ENCODE results near the gene IRX4.

The IRX4 gene

DNA sequence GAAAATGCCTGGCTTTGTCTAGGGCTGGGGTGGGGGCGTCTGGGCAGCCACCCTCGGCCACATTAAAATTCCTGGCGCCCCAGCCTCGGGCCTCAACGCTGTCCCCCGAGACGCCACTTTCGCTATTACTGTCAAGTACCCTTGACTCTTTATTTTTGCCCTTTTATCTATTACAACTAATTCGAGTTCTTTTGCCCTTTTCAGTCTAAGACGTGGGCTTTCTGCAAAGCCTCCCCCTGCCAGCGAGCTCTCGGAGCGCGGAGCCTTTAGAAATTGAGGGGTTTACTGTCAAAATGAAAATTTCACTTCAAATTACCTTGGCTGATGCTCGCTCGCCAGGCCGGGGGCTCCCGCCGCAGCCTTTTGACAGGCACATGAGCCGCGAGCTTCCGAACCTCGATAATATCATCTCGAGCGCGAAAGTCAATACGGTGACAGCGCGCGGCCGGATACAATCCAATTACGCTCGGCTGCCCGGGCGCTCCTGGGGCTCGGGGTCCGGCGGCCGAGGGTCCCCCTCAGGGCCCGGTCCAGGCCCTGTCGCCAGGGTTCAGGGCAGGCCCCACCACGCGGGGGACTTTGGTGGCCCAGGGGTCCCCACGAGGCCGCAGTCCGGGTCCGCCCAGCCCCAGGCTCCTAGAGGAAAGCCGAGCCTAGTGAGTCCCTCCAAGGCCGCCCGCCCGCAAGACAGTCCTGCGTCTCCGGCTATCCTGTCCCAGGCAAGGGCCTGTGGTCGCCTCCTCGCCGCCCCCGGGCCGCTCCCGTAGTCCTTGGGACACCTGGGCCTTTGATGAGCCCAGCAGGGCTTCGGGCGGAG lies 6.7 kb downstream of the IRX4 start:
- H3K27me3 ChIP-seq (ENCODE audit: insufficient read depth, low read depth, severe bottlenecking) = peaks cover 95% of the 10 kb centered on the region
- no peak for DNase-seq
- H3K36me3 ChIP-seq = no peaks in the 10 kb centered on the region
- peaks cover 44% of the 10 kb centered on the region for H3K9me3 ChIP-seq (ENCODE audit: severe bottlenecking)
- no peak overlapping the region for H3K27ac ChIP-seq
- no peak overlapping the region for H3K4me3 ChIP-seq (ENCODE audit: low read depth, low read length)
- TF ChIP-seq, protein P1, sequence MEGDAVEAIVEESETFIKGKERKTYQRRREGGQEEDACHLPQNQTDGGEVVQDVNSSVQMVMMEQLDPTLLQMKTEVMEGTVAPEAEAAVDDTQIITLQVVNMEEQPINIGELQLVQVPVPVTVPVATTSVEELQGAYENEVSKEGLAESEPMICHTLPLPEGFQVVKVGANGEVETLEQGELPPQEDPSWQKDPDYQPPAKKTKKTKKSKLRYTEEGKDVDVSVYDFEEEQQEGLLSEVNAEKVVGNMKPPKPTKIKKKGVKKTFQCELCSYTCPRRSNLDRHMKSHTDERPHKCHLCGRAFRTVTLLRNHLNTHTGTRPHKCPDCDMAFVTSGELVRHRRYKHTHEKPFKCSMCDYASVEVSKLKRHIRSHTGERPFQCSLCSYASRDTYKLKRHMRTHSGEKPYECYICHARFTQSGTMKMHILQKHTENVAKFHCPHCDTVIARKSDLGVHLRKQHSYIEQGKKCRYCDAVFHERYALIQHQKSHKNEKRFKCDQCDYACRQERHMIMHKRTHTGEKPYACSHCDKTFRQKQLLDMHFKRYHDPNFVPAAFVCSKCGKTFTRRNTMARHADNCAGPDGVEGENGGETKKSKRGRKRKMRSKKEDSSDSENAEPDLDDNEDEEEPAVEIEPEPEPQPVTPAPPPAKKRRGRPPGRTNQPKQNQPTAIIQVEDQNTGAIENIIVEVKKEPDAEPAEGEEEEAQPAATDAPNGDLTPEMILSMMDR (IDR thresholded peaks at IDR 0.05; ENCODE audit: low read depth, low read length) = no peak

DNA sequence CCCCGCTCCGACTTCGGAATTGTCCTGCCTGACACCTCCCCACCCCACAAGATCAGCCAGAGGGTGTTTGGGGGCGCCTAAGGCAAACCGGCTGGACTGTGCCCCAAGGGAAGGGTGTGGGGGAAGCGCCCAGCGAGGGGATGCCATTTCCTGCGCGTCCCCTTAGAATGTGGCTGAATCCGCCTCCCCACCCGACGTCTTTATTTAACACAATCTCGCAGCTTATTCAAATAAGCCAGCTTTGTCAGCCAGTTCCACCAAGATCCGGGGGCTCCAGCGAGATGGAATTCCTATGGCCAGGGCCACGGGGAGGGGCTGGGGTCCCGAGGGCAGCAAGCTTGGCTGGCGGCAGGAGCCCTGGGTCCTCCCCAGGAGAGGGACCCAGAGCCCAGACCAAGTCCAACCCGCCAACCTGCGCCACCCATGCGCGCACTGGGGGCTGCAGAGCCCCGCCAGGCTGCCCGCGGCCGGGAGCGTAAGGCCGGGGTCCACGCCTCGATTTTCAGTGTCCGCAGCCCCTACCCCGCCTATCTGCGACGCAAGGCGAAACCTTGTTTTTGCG lies 7.4 kb downstream of the IRX4 start:
- Histone ChIP-seq H3K36me3 (no peaks in the 10 kb centered on the region), H3K9me3 (ENCODE audit: severe bottlenecking) (peaks cover 44% of the 10 kb centered on the region), H3K27me3 (ENCODE audit: insufficient read depth, low read depth, severe bottlenecking) (peaks cover 90% of the 10 kb centered on the region), H3K27ac (no peak overlapping the region), H3K4me3 (ENCODE audit: low read depth, low read length) (no peak overlapping the region)
- no peak for DNase-seq
- TF ChIP-seq, protein P1 (IDR thresholded peaks at IDR 0.05; ENCODE audit: low read depth, low read length) = no peak

DNA sequence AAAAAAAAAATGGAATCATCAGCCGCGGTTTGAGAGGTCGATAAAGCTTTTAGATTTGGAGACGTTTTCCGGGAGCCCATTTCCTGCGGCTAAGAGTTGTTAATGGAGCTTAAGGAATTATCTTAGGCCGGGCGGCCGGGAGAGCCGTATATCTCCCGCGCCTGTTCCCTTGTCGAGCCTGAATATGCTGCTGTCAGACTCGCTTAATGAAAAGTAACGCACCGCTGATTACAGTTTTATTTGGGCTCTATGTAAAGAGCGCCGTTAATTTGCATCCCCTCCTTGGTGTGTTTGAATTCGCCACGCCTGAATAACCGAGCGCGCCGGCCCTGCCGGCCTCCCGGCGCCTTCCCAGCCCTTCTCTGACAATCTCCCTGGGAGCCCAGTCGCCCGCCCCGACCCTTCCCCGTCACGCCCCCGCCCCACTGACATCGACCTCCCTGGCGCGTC lies 7.9 kb downstream of the IRX4 start:
- peak; percentile 46 for DNase-seq
- Histone ChIP-seq H3K27me3 (ENCODE audit: insufficient read depth, low read depth, severe bottlenecking) (peaks cover 86% of the 10 kb centered on the region), H3K9me3 (ENCODE audit: severe bottlenecking) (peaks cover 40% of the 10 kb centered on the region), H3K4me3 (ENCODE audit: low read depth, low read length) (peak overlapping the region; percentile 15; the same call in 1 of the 2 replicates), H3K36me3 (no peaks in the 10 kb centered on the region), H3K27ac (no peak overlapping the region)
- TF ChIP-seq, protein P1 (IDR thresholded peaks at IDR 0.05; ENCODE audit: low read depth, low read length) = no peak

DNA sequence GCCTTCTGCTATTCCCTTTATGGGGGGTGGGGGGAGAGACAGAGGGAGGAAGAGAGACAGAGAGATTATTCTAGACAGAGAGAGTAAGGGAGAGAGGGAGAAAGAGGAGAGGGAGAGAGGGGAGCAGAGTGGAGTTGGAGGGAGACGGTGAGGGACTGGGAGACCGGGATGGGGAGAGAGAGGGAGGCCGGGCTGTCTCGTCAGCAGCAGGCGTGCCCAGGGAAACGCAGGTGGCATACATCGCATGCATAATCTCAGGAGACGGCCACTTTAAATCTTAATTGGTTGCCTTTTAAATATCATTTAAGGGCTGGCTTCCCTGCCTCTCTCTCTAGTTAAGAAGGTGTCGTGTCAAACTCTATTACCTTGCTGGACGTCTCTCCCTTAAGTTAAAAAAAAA lies 8.4 kb downstream of the IRX4 start:
- TF ChIP-seq, protein P1 (IDR thresholded peaks at IDR 0.05; ENCODE audit: low read depth, low read length) = no peak
- Histone ChIP-seq H3K27ac (no peak overlapping the region), H3K36me3 (no peaks in the 10 kb centered on the region), H3K9me3 (ENCODE audit: severe bottlenecking) (peaks cover 35% of the 10 kb centered on the region), H3K27me3 (ENCODE audit: insufficient read depth, low read depth, severe bottlenecking) (peaks cover 86% of the 10 kb centered on the region), H3K4me3 (ENCODE audit: low read depth, low read length) (no peak overlapping the region)
- DNase-seq = no peak

DNA sequence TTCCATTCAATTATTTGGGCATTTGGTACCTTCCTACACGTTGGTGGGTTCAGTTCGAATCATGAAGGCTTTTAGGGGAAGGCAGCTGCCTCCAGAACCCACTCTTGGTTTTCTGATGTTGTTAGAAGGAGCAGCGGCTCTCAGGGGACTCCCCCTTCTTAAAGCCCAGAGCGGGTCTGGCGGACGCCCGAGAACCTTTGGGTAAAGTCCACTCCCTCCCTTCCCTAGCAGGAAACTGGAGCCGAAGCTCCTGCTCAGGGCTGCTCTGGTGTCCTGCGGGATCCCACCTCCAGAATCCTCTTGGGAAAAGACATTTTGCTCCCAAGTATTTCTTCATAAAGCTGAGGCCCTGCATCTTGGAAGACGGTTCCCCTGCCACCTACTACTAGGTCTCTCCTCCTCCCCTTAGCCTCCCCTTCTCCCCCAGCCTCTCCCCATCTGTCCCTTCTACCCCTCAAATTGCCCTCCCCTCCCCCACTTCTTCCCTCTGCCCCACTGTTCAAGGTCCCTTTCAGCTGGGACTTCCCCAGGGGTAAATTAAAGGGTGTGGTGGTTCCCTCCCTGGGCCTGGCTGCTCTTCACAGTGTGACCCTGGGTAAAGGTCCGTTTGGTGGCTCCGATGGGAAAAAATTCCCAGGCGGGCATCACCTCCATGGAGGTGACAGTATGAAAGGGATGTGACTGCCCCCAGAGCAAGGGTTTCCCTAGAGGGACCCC lies 9.3 kb downstream of the IRX4 start:
- TF ChIP-seq, protein P1 (IDR thresholded peaks at IDR 0.05; ENCODE audit: low read depth, low read length) = no peak
- no peak overlapping the region for H3K4me3 ChIP-seq (ENCODE audit: low read depth, low read length)
- H3K27me3 ChIP-seq (ENCODE audit: insufficient read depth, low read depth, severe bottlenecking) = peaks cover 86% of the 10 kb centered on the region
- no peak overlapping the region for H3K27ac ChIP-seq
- peaks cover 26% of the 10 kb centered on the region for H3K9me3 ChIP-seq (ENCODE audit: severe bottlenecking)
- DNase-seq = no peak
- H3K36me3 ChIP-seq = no peaks in the 10 kb centered on the region
